CD4-positive, alpha-beta T cell (primary cell): ENCODE measurements around the gene FRMD6. TPM values are rescaled to one million over a fixed set of nuclear protein-coding genes. Genes with fewer than 3 reads are reported as not detected.

ENCODE experiments used
- ATAC-seq: fragments of 200-7000 bp; cut with Tn5 transposase; one replicate; pipeline ENCODE4 v1.10.0; 2022; ENCODE audit warnings: mild to moderate bottlenecking; ENCODE audit not compliant: poor library complexity
- CTCF ChIA-PET: fragments of 350-600 bp; sonication (Branson Sonifier 250); formaldehyde crosslinking; loops from one replicate; lab custom pipeline; 2021; ENCODE audit warnings: antibody characterized with exemption, inconsistent platforms; lab: Charles Lee
- POLR2A ChIA-PET: fragments of 350-600 bp; sonication (Branson Sonifier 250); formaldehyde crosslinking; loops from one replicate; lab custom pipeline; 2021; ENCODE audit warnings: antibody characterized with exemption, inconsistent platforms; lab: Charles Lee
- DNase-seq, 14 experiments: peaks; one replicate each; pipeline ENCODE4 v3.0.0-alpha.2; 2013 to 2020; ENCODE audit warnings: mixed read lengths in 2 of 14
- H3K27ac ChIP-seq, 2 donors: one replicate each; pipeline versions ENCODE4 v1.5.1 to v1.7.0; 2013; ENCODE audit warnings: low read length in 2 of 2, low read depth in 1 of 2, mild to moderate bottlenecking in 1 of 2
- H3K27me3 ChIP-seq, 2 experiments: 1 replicate in 1 of 2; 2 replicates in 1 of 2; pipeline versions ENCODE4 v1.6.1 to v1.7.0; 2013; ENCODE audit warnings: low read length in 2 of 2, control low read depth in 1 of 2, mild to moderate bottlenecking in 1 of 2, moderate library complexity in 1 of 2; ENCODE audit not compliant: insufficient read depth in 2 of 2, control insufficient read depth in 1 of 2
- H3K36me3 ChIP-seq: one replicate; pipeline ENCODE4 v1.6.1; 2013; ENCODE audit warnings: low read length, control low read depth; ENCODE audit not compliant: insufficient read depth
- H3K4me1 ChIP-seq: one replicate; pipeline ENCODE4 v1.6.1; 2013; ENCODE audit warnings: low read length, control low read depth; ENCODE audit not compliant: insufficient read depth
- H3K4me3 ChIP-seq: one replicate; pipeline ENCODE4 v1.5.1; 2013; ENCODE audit warnings: mild to moderate bottlenecking, low read length, moderate library complexity
- H3K9me3 ChIP-seq, 2 experiments: 1 replicate in 1 of 2; 2 replicates in 1 of 2; pipeline versions ENCODE4 v1.6.1 to v1.7.0; 2013; ENCODE audit warnings: low read length in 2 of 2, mild to moderate bottlenecking in 2 of 2, control low read depth in 1 of 2, moderate library complexity in 1 of 2; ENCODE audit not compliant: control insufficient read depth in 1 of 2, insufficient read depth in 1 of 2
- H3K27ac Mint-ChIP-seq: one replicate; pipeline ENCODE4 v1.8.0; 2020; ENCODE audit warnings: mixed read lengths
- H3K27me3 Mint-ChIP-seq: one replicate; pipeline ENCODE4 v1.8.0; 2021; ENCODE audit warnings: mixed read lengths
- H3K36me3 Mint-ChIP-seq: one replicate; pipeline ENCODE4 v1.8.0; 2021; ENCODE audit warnings: low read depth, mixed read lengths
- H3K4me1 Mint-ChIP-seq: one replicate; pipeline ENCODE4 v1.8.0; 2021; ENCODE audit warnings: low read depth, mixed read lengths
- H3K4me3 Mint-ChIP-seq: one replicate; pipeline ENCODE4 v1.8.0; 2020; ENCODE audit warnings: mild to moderate bottlenecking, mixed read lengths
- H3K9me3 Mint-ChIP-seq: one replicate; pipeline ENCODE4 v1.8.0; 2020; ENCODE audit warnings: mixed read lengths
- CTCF ChIP-seq: fragments of 200-600 bp; IDR thresholded peaks from one replicate; pipeline ENCODE4 v1.8.0; 2022; ENCODE audit warnings: antibody characterized with exemption, mild to moderate bottlenecking
- intact Hi-C, 2 experiments: fragments of 100-400 bp; cut with DNase I in 1 of 2; cut with micrococcal nuclease in 1 of 2; formaldehyde crosslinking; loops; one replicate each; pipeline versions ENCODE4 v1.15.1 to v1.9.0; 2023 to 2025; cut with DNase I, micrococcal nuclease
- total RNA-seq, 174 experiments: library from RNA in 2 of 174; stranded (reverse) in 2 of 174; gene quantifications; one replicate each; pipeline ENCODE4 v1.2.3 and lab custom pipeline; 2021 to 2026

FRMD6 gene
- total RNA-seq, 2 experiments from 2014 or later = 1.4 to 1.5 TPM

DNA sequence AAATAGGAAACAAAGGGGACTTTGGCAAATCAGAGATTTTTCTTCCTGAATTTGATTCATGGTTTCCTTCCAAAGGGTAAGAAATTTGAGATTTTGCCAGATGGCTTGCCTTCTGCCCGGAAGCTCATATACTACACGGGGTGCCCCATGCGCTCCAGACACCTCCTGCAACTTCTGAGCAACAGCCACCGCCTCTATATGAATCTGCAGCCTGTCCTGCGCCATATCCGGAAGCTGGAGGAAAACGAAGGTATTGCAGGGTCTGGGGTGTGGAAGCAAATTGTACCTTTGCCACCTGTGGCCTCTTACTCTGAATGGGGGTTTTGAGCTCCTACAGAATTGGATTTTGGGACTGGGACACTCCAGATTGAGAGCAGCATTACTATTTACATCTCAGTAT lies 63.5 kb downstream of the FRMD6 start:
- no peak overlapping the region for H3K27ac Mint-ChIP-seq
- no peak for TF ChIP-seq CTCF
- Histone ChIP-seq H3K4me3 (no peak overlapping the region), H3K4me1 (no peaks in the 10 kb centered on the region), H3K27me3 (no peaks in the 10 kb centered on the region), H3K36me3 (no peaks in the 10 kb centered on the region), H3K9me3 (peaks cover 0 to 4% of the 10 kb centered on the region in 2 experiments), H3K27ac (no peak overlapping the region)
- H3K4me3 Mint-ChIP-seq = no peak overlapping the region
- no peaks in the 10 kb centered on the region for H3K9me3 Mint-ChIP-seq
- ATAC-seq (no peak), DNase-seq (no peak)
- H3K4me1 Mint-ChIP-seq = no peaks in the 10 kb centered on the region
- ChIA-PET CTCF (no interaction called here), POLR2A (no interaction called here)
- no peaks in the 10 kb centered on the region for H3K36me3 Mint-ChIP-seq
- intact Hi-C loops = no loop called here
- no peaks in the 10 kb centered on the region for H3K27me3 Mint-ChIP-seq

DNA sequence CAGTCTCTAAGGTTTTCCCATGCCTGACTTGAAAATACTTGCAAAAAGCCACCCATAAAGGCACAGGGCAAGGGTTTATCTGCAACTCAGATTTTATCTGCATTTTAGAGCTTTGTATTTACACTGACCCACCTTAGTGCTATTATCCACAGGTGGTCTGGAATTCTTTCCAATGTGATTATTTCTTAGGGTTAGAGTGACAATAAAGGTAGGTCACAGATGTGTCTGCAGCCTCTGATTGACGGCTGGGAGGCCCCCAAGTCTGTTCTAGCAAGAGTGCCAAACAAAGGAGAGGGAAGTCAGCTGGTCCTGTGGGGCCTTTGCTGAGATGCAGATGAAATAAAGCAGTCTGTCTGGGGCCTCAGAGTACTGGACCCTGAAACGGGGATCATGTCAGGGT lies 64.0 kb downstream of the FRMD6 start:
- Histone ChIP-seq H3K36me3 (no peaks in the 10 kb centered on the region), H3K9me3 (peaks cover 0 to 4% of the 10 kb centered on the region in 2 experiments), H3K27ac (no peak overlapping the region), H3K27me3 (no peaks in the 10 kb centered on the region), H3K4me3 (no peak overlapping the region), H3K4me1 (no peaks in the 10 kb centered on the region)
- intact Hi-C loops = no loop called here
- Mint-ChIP-seq H3K4me3 (no peak overlapping the region), H3K27me3 (no peaks in the 10 kb centered on the region), H3K9me3 (no peaks in the 10 kb centered on the region), H3K36me3 (no peaks in the 10 kb centered on the region), H3K27ac (no peak overlapping the region), H3K4me1 (no peaks in the 10 kb centered on the region)
- ChIA-PET CTCF (no interaction called here), POLR2A (no interaction called here)
- no peak for TF ChIP-seq CTCF
- no peak for ATAC-seq
- no peak for DNase-seq

DNA sequence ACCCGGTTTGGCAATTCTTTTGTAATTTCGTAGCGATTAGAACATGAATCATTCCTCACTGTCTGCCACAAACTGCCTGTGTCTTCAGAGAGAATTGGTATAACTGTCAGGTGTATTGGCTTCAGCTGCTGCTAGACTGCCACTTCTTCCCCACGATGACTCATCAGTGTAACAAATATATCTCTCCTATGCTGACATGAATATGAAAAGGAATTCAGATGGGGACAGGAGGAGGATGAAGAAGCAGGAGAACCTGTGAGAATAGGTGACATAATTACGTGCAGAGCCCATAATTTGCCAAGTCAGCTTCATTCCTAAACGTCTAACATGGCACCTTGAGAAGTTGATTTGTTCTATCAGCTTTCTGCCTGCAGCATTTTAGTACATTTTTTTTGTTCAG lies 64.9 kb downstream of the FRMD6 start:
- CTCF ChIA-PET = no interaction called here

More for the DNA sequence above, 64.9 kb downstream of the FRMD6 start:
- Mint-ChIP-seq H3K27me3 (no peaks in the 10 kb centered on the region), H3K4me1 (no peaks in the 10 kb centered on the region), H3K36me3 (no peaks in the 10 kb centered on the region), H3K27ac (no peak overlapping the region), H3K9me3 (no peaks in the 10 kb centered on the region), H3K4me3 (no peak overlapping the region)
- POLR2A ChIA-PET = no interaction called here
- no peaks in the 10 kb centered on the region for H3K4me1 ChIP-seq
- DNase-seq = no peak
- H3K27me3 ChIP-seq = no peaks in the 10 kb centered on the region
- peaks cover 0 to 4% of the 10 kb centered on the region in 2 experiments for H3K9me3 ChIP-seq
- no peaks in the 10 kb centered on the region for H3K36me3 ChIP-seq
- intact Hi-C loops = no loop called here
- H3K4me3 ChIP-seq = no peak overlapping the region
- TF ChIP-seq CTCF = no peak
- ATAC-seq = no peak
- no peak overlapping the region for H3K27ac ChIP-seq
